Limb (tissue), 2 donors: ENCODE measurements around the gene ZNF691.
"Not testable (repeated sequence)": the region's sequence is repeated elsewhere in the genome, so short reads cannot be mapped to it uniquely, and the experiment has no call there.

Experiments
- DNase-seq, 2 donors: peaks; one replicate each; pipeline ENCODE4 v3.0.0-alpha.2; 2016; ENCODE audit errors: extremely low spot score in 2 of 2

Gene ZNF691

GRCh38 chr1:42859366-42859765, 13.0 kb downstream of the ZNF691 start:
- not testable (repeated sequence) for DNase-seq

GRCh38 chr1:42860339-42861013, 14.1 kb downstream of the ZNF691 start:
- no peak for DNase-seq

DNA sequence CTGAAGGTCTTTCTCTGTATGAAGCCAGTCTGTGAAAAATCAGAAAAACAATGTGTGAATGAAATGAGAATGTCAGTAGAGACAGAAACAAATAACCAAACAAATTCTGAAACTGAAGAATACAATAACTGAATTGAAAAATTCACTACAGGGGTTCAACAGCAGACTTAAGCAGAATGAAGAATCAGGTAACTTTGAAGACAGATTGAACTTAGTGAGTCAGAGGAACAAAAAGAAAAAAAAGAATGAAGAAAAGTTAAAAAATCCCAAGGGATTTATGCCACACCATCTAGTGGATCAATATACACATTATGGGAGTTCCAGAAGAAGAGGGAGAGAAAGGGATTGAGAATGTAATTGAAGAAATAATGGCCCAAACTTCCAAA, 14.6 kb downstream of the ZNF691 start:
- no peak for DNase-seq

DNA sequence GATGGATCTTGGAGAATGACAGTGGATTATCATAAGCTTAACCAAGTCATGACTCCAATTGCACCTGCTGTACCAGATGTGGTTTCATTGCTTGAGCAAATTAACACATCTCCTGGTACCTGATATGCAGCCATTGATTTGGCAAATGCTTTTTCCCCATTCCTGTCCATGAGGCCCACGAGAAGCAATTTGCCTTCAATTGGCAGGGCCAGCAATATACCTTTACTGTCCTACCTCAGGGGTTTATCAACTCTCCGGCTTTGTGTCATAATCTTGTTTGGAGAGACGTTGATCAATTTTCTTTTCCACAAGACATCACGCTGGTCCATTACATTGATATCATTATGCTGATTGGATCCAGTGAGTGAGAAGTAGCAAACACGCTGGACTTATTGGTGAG, 20.1 kb downstream of the ZNF691 start:
- DNase-seq: no peak

- DNase-seq: not testable (repeated sequence)
Measured at GRCh38 chr1:42868466-42868865, 22.1 kb downstream of the ZNF691 start.

DNA sequence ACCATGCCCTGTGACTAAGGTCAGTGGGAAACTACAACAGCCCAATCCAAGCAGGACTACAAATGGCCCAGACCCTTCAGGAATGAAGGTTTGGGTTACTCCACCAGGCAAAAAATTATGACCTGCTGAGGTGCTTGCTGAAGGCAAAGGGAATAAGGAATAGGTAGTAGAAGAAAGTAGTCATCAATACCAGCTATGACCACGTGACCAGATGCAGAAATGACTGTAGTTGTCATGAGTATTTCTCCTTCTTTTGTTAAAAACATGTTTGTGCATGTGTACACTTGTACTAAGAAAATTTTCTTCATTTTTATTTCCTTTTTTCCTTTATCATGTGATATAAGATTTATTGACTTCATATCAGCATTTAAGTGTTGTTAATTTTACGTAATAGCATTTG, 22.8 kb downstream of the ZNF691 start:
- not testable (repeated sequence) for DNase-seq

DNA sequence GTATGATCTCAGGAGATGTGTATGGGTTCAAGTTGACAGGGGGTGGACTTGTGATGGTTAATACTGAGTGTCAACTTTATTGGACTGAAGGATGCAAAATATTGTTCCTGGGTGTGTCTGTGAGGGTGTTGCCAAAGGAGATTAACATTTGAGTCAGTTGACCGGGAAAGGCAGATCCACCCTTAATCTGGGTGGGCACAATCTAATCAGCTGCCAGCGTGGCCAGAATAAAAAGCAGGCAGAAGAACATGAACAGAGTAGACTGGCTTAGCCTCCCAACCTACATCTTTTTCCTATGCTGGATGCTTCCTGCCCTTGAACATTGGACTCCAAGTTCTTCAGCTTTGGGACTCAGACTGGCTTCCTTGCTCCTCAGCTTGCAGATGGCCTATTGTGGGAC, 23.3 kb downstream of the ZNF691 start:
- not testable (repeated sequence) for DNase-seq

DNA sequence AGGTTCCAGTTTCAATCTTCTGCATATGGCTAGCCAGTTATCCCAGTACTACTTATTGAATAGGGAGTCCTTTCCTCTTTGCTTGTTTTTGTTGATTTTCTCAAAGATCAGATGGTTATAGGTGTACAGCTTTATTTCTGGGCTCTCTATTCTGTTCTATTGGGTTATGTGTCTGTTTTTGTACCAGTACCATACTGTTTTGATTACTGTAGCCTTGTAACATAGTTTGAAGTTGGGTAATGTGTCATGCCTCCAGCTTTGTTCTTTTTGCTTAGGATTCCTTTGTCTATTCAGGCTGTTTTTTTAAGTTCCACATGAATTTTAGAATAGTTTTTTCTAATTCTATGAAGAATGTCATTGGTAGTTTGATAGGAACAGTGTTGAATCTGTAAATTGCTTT, 26.7 kb downstream of the ZNF691 start:
- not testable (repeated sequence) for DNase-seq

DNA sequence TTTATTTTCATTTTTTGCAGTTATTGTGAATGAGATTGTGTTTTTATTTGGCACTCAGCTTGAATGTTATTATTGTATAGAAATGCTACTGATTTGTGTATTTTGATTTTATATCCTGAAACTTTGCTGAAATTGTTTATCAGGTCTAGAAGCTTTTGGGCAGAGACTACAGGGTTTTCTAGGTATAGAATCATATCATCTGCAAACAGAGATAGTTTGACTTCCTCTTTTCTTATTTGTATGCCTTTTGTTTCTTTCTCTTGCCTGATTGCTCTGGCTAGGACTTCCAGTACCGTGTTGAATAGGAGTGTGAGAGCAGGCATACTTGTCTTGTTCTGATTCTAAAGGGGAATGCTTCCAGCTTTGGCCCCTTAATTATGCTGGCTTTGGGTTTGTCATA, 27.3 kb downstream of the ZNF691 start:
- DNase-seq: no peak

DNA sequence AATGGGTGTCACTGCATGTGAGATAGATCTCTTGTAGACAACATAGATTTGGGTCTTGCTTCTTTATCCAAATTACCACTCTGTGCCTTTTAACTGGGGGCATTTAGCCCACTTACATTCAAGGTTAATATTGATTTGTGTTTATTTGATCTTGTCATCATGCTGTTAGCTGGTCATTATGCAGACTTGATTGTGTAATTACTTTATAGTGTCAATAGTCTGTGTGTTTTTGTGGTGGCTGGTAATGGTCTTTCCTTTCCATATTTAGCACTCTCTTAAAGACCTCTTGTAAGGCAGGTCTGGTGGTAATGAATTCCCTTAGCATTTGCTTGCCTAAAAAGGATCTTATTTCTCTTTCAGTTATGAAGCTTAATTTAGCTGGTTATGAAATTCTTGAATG, 29.6 kb downstream of the ZNF691 start:
- DNase-seq: no peak

GRCh38 chr1:42877380-42877779, 31.0 kb downstream of the ZNF691 start:
- DNase-seq: no peak

- DNase-seq: no peak
Measured at GRCh38 chr1:42880384-42880783, 34.0 kb downstream of the ZNF691 start.

DNA sequence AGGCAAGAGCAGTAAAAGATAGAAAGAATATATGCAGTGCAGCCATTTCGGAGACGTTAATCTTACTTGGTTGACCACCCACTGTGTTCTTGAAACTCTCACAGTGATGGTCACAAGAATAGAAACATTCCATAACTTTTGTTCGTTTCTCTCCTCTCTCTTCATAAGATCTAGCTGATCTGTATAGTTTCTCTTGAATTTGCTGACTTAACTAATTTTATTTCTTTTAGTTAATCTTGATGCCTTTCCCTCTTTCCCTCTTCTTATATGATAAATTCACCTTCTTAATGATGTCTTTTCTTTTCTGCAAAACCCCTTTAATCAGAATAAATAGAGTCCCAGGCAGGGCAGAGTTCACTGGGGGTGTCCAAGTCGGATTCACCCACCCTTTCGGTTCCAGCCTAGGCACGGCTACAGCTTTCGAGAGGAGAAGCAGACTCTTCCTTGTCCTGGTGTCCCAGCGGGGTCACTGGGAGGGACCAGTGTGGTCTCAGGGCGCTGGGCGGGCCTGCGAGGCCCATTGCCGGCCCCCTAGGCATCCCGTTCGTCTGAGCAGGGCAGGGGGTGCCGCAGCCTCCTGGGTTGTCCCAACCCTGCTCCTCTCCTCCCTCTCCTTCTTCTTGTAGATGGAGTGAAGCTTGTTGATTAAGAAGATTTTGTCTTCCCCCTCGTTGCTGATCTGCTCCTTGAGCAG, 39.8 kb downstream of the ZNF691 start:
- no peak for DNase-seq

GRCh38 chr1:42886800-42887199, 40.4 kb downstream of the ZNF691 start:
- DNase-seq: no peak

GRCh38 chr1:42887366-42887765, 41.0 kb downstream of the ZNF691 start:
- no peak for DNase-seq

- DNase-seq: no peak
Measured at GRCh38 chr1:42888013-42888633, 41.7 kb downstream of the ZNF691 start.

GRCh38 chr1:42889264-42889663, 42.9 kb downstream of the ZNF691 start:
- no peak for DNase-seq

DNA sequence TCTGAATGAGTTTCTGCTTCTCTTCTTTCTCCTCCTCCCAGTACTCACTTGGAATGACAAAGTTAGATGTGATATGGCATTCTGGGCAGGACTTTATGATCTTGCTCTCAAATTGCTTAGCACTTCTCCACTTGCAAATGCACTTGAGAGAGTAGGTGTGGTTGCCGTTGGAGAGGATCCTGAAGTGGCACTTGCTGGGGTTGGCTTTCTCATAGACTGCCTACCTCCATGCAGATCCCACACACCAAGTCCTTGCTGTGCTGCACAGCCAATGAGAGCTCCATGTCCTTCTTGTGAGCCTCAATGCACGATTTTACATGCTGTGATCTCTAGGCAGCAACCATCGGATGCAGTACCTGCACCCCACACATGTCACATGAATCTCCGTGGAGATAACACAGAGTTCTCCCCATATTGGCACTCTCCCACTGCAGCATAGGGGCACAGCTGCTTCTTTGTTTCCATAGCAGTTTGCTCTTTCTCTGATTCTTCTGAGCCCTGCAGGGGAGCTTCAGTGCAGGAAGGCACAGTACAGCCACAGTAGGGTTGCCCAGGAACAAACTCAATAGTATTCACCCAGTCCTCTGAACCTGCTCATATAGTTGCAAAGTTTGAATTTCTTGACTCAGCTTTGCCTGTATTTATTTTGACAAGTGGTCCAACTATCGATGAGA, 45.2 kb downstream of the ZNF691 start:
- DNase-seq: no peak

DNA sequence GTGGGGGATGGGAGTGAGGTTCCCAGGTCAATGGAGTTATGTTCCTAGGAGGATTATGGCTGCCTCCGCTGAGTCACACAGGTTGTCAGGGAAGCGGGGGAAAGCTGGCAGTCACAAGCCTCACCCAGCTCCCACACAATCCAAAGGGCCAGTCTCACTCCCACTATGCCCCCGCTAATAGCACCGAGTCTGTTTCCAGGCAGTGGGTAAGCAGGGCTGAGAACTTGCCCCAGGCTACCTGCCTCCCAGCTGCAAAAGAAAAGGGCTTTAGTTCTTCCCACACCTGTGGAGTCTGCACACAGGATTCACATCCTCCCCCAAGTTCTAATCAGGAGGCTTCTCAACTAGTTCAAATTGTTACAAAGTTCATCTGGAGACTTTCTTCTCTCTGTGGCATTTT, 53.5 kb downstream of the ZNF691 start:
- not testable (repeated sequence) for DNase-seq
